SK-N-SH (cell line): Measurements from ENCODE around the gene ITIH1. TPM values are rescaled to one million over a fixed set of nuclear protein-coding genes. Genes with fewer than 3 reads are reported as not detected.

Experiments used
- CTCF ChIA-PET: fragments of 300-600, 350-600 bp; formaldehyde crosslinking; extraction: SDS; loops from one replicate; lab custom pipeline; 2021; lab: Yijun Ruan, JAX
- POLR2A ChIA-PET: fragments of 350-600 bp; sonication (Branson Sonifier 250); formaldehyde crosslinking; extraction: SDS; loops from one replicate; lab custom pipeline; 2020; ENCODE audit warnings: antibody characterized with exemption, inconsistent platforms; lab: Yijun Ruan, JAX
- DNase-seq: peaks from one replicate; pipeline ENCODE4 v3.0.0; 2012
- H2AFZ ChIP-seq: fragments of 200-600 bp; sonication (generic); 2 replicates; pipeline ENCODE4 v1.8.1; 2016; ENCODE audit warnings: antibody characterized with exemption, mild to moderate bottlenecking, low read depth
- H3F3A ChIP-seq: fragments of 200-600 bp; sonication (generic); replicated peaks from 2 replicates; pipeline ENCODE3; 2016; ENCODE audit warnings: antibody characterized with exemption, mild to moderate bottlenecking; ENCODE audit not compliant: insufficient read depth
- H3K27ac ChIP-seq, 2 experiments: fragments of 200-500 bp in 1 of 2; fragments of 200-600 bp in 1 of 2; sonication (Bioruptor generic) in 1 of 2; sonication (generic), shearing (Covaris generic) in 1 of 2; 2 replicates each; pipeline versions ENCODE4 v1.5.1 to v1.6.1; 2014 to 2016; ENCODE audit warnings: low read depth in 2 of 2, inconsistent platforms in 1 of 2, low read length in 1 of 2, mild to moderate bottlenecking in 1 of 2, mixed read lengths in 1 of 2
- H3K27me3 ChIP-seq: fragments of 200-600 bp; sonication (generic), shearing (Covaris generic); 2 replicates; pipeline ENCODE4 v1.6.1; 2016; ENCODE audit warnings: mixed run types; ENCODE audit not compliant: insufficient read depth
- H3K36me3 ChIP-seq, 2 experiments: fragments of 200-500 bp in 1 of 2; fragments of 200-600 bp in 1 of 2; sonication (Bioruptor generic) in 1 of 2; sonication (generic) in 1 of 2; replicated peaks in 1 of 2; 2 replicates each; pipeline versions ENCODE3 to v1.5.1; 2014 to 2016; ENCODE audit warnings: low read length in 1 of 2, mild to moderate bottlenecking in 1 of 2; ENCODE audit not compliant: insufficient read depth in 2 of 2, control insufficient read depth in 1 of 2
- H3K4me1 ChIP-seq, 2 experiments: fragments of 200-500 bp in 1 of 2; fragments of 200-600 bp in 1 of 2; sonication (Bioruptor generic) in 1 of 2; sonication (generic), shearing (Covaris generic) in 1 of 2; 2 replicates each; pipeline versions ENCODE4 v1.5.1 to v1.6.1; 2014 to 2016; ENCODE audit warnings: low read depth in 1 of 2, low read length in 1 of 2, mixed run types in 1 of 2; ENCODE audit not compliant: insufficient read depth in 2 of 2, control insufficient read depth in 1 of 2
- H3K4me2 ChIP-seq: fragments of 200-600 bp; sonication (generic), shearing (Covaris generic); 2 replicates; pipeline ENCODE4 v1.6.1; 2017; ENCODE audit warnings: mixed run types
- H3K4me3 ChIP-seq, 2 experiments: fragments of 200-500 bp in 1 of 2; fragments of 200-600 bp in 1 of 2; sonication (Bioruptor generic) in 1 of 2; sonication (generic), shearing (Covaris generic) in 1 of 2; 2 replicates each; pipeline versions ENCODE4 v1.5.1 to v1.8.1; 2014 to 2016; ENCODE audit warnings: low read depth in 2 of 2, inconsistent platforms in 1 of 2, low read length in 1 of 2, mild to moderate bottlenecking in 1 of 2, mixed read lengths in 1 of 2, moderate library complexity in 1 of 2
- H3K79me2 ChIP-seq: fragments of 200-600 bp; sonication (generic); 2 replicates; pipeline ENCODE4 v1.8.1; 2017; ENCODE audit warnings: mild to moderate bottlenecking; ENCODE audit not compliant: insufficient read depth
- H3K9ac ChIP-seq: fragments of 200-600 bp; sonication (generic); 2 replicates; pipeline ENCODE4 v1.6.1; 2017; ENCODE audit warnings: mixed run types
- H3K9me2 ChIP-seq: fragments of 200-600 bp; sonication (generic); 2 replicates; pipeline ENCODE4 v1.6.1; 2017; ENCODE audit warnings: mixed run types
- H3K9me3 ChIP-seq: fragments of 200-600 bp; sonication (generic); 2 replicates; pipeline ENCODE4 v1.6.1; 2017; ENCODE audit warnings: mixed run types, mild to moderate bottlenecking, moderate library complexity
- H4K20me1 ChIP-seq: fragments of 200-600 bp; sonication (generic); 2 replicates; pipeline ENCODE4 v1.6.1; 2017; ENCODE audit warnings: mild to moderate bottlenecking, mixed run types; ENCODE audit not compliant: insufficient read depth
- CHD2 ChIP-seq: fragments of 150-350 bp; IDR thresholded peaks from 2 replicates; pipeline ENCODE4 v1.6.1; 2018; ENCODE audit warnings: low read length; ENCODE audit not compliant: partially characterized antibody
- PBX3 ChIP-seq: IDR thresholded peaks from 2 replicates; pipeline ENCODE4; 2012
- RCOR1 ChIP-seq: fragments of 150-350 bp; IDR thresholded peaks from 2 replicates; pipeline ENCODE4 v1.6.1; 2017; ENCODE audit warnings: antibody characterized with exemption, low read length
- REST ChIP-seq: IDR thresholded peaks from 2 replicates; pipeline ENCODE4 v1.6.1; 2012; ENCODE audit warnings: mild to moderate bottlenecking, low read depth, low read length, moderate library complexity
- RFX5 ChIP-seq: IDR thresholded peaks from 2 replicates; pipeline ENCODE4 v1.6.1; 2012; ENCODE audit warnings: mild to moderate bottlenecking, improper control_type of control experiment, low read length
- YY1 ChIP-seq: IDR thresholded peaks from 2 replicates; pipeline ENCODE4 v1.4.0; 2012; ENCODE audit warnings: low read depth, mild to moderate bottlenecking
- WGBS: methylation state at CpG from one replicate; pipeline ENCODE4 v1.1.6; 2017; ENCODE audit warnings: low lambda C conversion rate; 5-methylcytosine and 5-hydroxymethylcytosine counted together
- polyA plus RNA-seq, 3 experiments: library from polyadenylated mRNA; depleted of rRNA; stranded (reverse); fragments of >200 nt; gene quantifications; 2 replicates each; pipeline ENCODE4 v1.2.3, GENCODE V29; 2012

ITIH1 gene
- polyA plus RNA-seq, 1 of the 3 experiments (the other 2 are of a cell fraction): not detected

GRCh38 chr3:52809662-52810377 lies 32.4 kb downstream of the ITIH1 start:
- Histone ChIP-seq H3F3A (no peaks in the 10 kb centered on the region), H3K36me3 (no peaks in the 10 kb centered on the region), H3K4me3 (no peak overlapping the region), H3K27ac (no peak overlapping the region), H3K4me2 (no peak overlapping the region), H2AFZ (no peak overlapping the region), H3K27me3 (no peaks in the 10 kb centered on the region), H3K79me2 (no peaks in the 10 kb centered on the region), H4K20me1 (no peaks in the 10 kb centered on the region), H3K4me1 (no peaks in the 10 kb centered on the region; a peak in 1 of 4 replicates), H3K9me2 (no peaks in the 10 kb centered on the region), H3K9me3 (no peaks in the 10 kb centered on the region), H3K9ac (no peak overlapping the region)
- CTCF ChIA-PET: interaction anchor here (1.5 to 1.6 kb wide), 2 partner anchors 11 to 19 kb away, joined by 3 to 6 read pairs; no protein-coding TSS in a partner anchor
- POLR2A ChIA-PET: no interaction called here
- 42% methylated on average over 4 of the region's 7 CpGs for WGBS
- TF ChIP-seq RCOR1: no peak
- TF ChIP-seq REST: no peak
- no peak for TF ChIP-seq YY1
- DNase-seq: no peak

- WGBS: 72% methylated on average over 8 of the region's 11 CpGs
- Histone ChIP-seq H3K36me3 (no peaks in the 10 kb centered on the region), H3F3A (no peaks in the 10 kb centered on the region), H3K4me1 (no peaks in the 10 kb centered on the region; a peak in 1 of 4 replicates), H3K27ac (no peak overlapping the region), H3K27me3 (no peaks in the 10 kb centered on the region), H4K20me1 (no peaks in the 10 kb centered on the region), H3K4me3 (no peak overlapping the region), H3K9ac (no peak overlapping the region), H3K4me2 (no peak overlapping the region), H3K9me3 (no peaks in the 10 kb centered on the region), H3K9me2 (no peaks in the 10 kb centered on the region), H3K79me2 (no peaks in the 10 kb centered on the region)
- ChIA-PET POLR2A (no interaction called here), CTCF (interaction anchor here (1.0 to 1.6 kb wide), 6 partner anchors 10 to 124 kb away, joined by 3 to 8 read pairs (median 3); no protein-coding TSS in a partner anchor)
- TF ChIP-seq PBX3: no peak
- no peak for TF ChIP-seq RFX5
- no peak for TF ChIP-seq CHD2
- TF ChIP-seq, all 33 proteins: peak for 0
- no peak overlapping the region for H2AFZ ChIP-seq
- no peak for DNase-seq
These were observed 33.5 kb downstream of the ITIH1 start for GRCh38 chr3:52810923-52811322.
